H9 (cell line): Measurements from ENCODE around the gene THSD1. TPM values are rescaled to one million over a fixed set of nuclear protein-coding genes. Genes with fewer than 3 reads are reported as not detected.

Experiments
- DNase-seq: peaks from one replicate; pipeline ENCODE4 v3.0.0-alpha.2; 2017
- H2AFZ ChIP-seq: one replicate; pipeline ENCODE4 v1.6.1; 2013; ENCODE audit warnings: mild to moderate bottlenecking, low read length, control low read depth, moderate library complexity
- H2AK5ac ChIP-seq: 2 replicates; pipeline ENCODE4 v1.6.1; 2013; ENCODE audit warnings: low read length, control low read depth, mixed read lengths; ENCODE audit not compliant: insufficient read length
- H2BK120ac ChIP-seq: one replicate; pipeline ENCODE4 v1.6.1; 2013; ENCODE audit warnings: low read depth, mild to moderate bottlenecking, low read length, control low read depth, inconsistent platforms; ENCODE audit not compliant: poor library complexity, severe bottlenecking
- H2BK12ac ChIP-seq: 2 replicates; pipeline ENCODE4 v1.6.1; 2013; ENCODE audit warnings: low read length, control low read depth, mixed read lengths, low read depth; ENCODE audit not compliant: insufficient read length
- H2BK15ac ChIP-seq: 2 replicates; pipeline ENCODE4 v1.6.1; 2013; ENCODE audit warnings: low read depth, low read length, control low read depth
- H2BK20ac ChIP-seq: one replicate; pipeline ENCODE4 v1.6.1; 2013; ENCODE audit warnings: low read depth, mild to moderate bottlenecking, low read length, control low read depth, inconsistent platforms; ENCODE audit not compliant: poor library complexity, severe bottlenecking
- H2BK5ac ChIP-seq: 2 replicates; pipeline ENCODE4 v1.6.1; 2013; ENCODE audit warnings: low read length, control low read depth, mixed read lengths; ENCODE audit not compliant: insufficient read length
- H3K14ac ChIP-seq: 2 replicates; pipeline ENCODE4 v1.6.1; 2013; ENCODE audit warnings: low read length, control low read depth; ENCODE audit not compliant: insufficient read depth
- H3K18ac ChIP-seq: 2 replicates; pipeline ENCODE4 v1.6.1; 2013; ENCODE audit warnings: low read depth, mild to moderate bottlenecking, mixed read lengths, low read length, control low read depth; ENCODE audit not compliant: insufficient read length
- H3K23ac ChIP-seq: 2 replicates; pipeline ENCODE4 v1.6.1; 2013; ENCODE audit warnings: low read length, control low read depth, mixed read lengths, low read depth; ENCODE audit not compliant: insufficient read length
- H3K23me2 ChIP-seq: 2 replicates; pipeline ENCODE4 v1.6.1; 2013; ENCODE audit warnings: low read depth, mild to moderate bottlenecking, mixed read lengths, low read length, control low read depth; ENCODE audit not compliant: insufficient read length, poor library complexity, severe bottlenecking
- H3K27ac ChIP-seq: 2 replicates; pipeline ENCODE4 v1.5.1; 2013; ENCODE audit warnings: low read length, control low read depth, mixed read lengths, low read depth; ENCODE audit not compliant: insufficient read length
- H3K27me3 ChIP-seq: 2 replicates; pipeline ENCODE4 v1.6.1; 2013; ENCODE audit warnings: low read length, control low read depth, inconsistent platforms; ENCODE audit not compliant: insufficient read depth
- H3K4ac ChIP-seq: 2 replicates; pipeline ENCODE4 v1.6.1; 2013; ENCODE audit warnings: low read depth, mild to moderate bottlenecking, control low read depth, inconsistent platforms, low read length, moderate library complexity
- H3K4me1 ChIP-seq: 2 replicates; pipeline ENCODE4 v1.6.1; 2013; ENCODE audit warnings: low read length, control low read depth, inconsistent platforms; ENCODE audit not compliant: insufficient read depth
- H3K4me2 ChIP-seq: 2 replicates; pipeline ENCODE4 v1.6.1; 2013; ENCODE audit warnings: low read length, control low read depth, mixed read lengths; ENCODE audit not compliant: insufficient read length, insufficient read depth
- H3K56ac ChIP-seq: 2 replicates; pipeline ENCODE4 v1.6.1; 2013; ENCODE audit warnings: low read depth, mild to moderate bottlenecking, mixed read lengths, low read length, control low read depth; ENCODE audit not compliant: insufficient read length
- H3K79me1 ChIP-seq: 2 replicates; pipeline ENCODE4 v1.6.1; 2013; ENCODE audit warnings: low read depth, mild to moderate bottlenecking, moderate library complexity, low read length, control low read depth, inconsistent platforms; ENCODE audit not compliant: insufficient read depth, poor library complexity, severe bottlenecking
- H3K79me2 ChIP-seq: 2 replicates; pipeline ENCODE4 v1.6.1; 2013; ENCODE audit warnings: low read length, control low read depth, inconsistent platforms; ENCODE audit not compliant: insufficient read depth
- H3K9ac ChIP-seq: 2 replicates; pipeline ENCODE4 v1.6.1; 2013; ENCODE audit warnings: low read length, control low read depth, mixed read lengths; ENCODE audit not compliant: insufficient read length; ENCODE audit errors: extremely low read depth
- H3K9me3 ChIP-seq: one replicate; pipeline ENCODE4 v1.6.1; 2013; ENCODE audit warnings: low read depth, low read length, inconsistent platforms; ENCODE audit not compliant: control insufficient read depth
- H3T11ph ChIP-seq: one replicate; pipeline ENCODE4 v1.6.1; 2013; ENCODE audit warnings: mild to moderate bottlenecking, low read length, control low read depth, inconsistent platforms
- H4K20me1 ChIP-seq: one replicate; pipeline ENCODE4 v1.6.1; 2013; ENCODE audit not compliant: control insufficient read depth, insufficient read length, insufficient read depth
- H4K5ac ChIP-seq: 2 replicates; pipeline ENCODE4 v1.6.1; 2013; ENCODE audit warnings: low read depth, mild to moderate bottlenecking, mixed read lengths, low read length, control low read depth; ENCODE audit not compliant: insufficient read length
- H4K8ac ChIP-seq: replicated peaks from 2 replicates; pipeline ENCODE4 v1.6.1; 2013; ENCODE audit warnings: low read length, control low read depth, mixed read lengths, low read depth; ENCODE audit not compliant: insufficient read length
- H4K91ac ChIP-seq: 2 replicates; pipeline ENCODE4 v1.6.1; 2013; ENCODE audit warnings: low read depth, mild to moderate bottlenecking, moderate library complexity, mixed read lengths, low read length, control low read depth; ENCODE audit not compliant: insufficient read length
- H3K27ac Mint-ChIP-seq, 3 experiments: 2 replicates in 2 of 3; 3 replicates in 1 of 3; pipeline ENCODE4 v1.8.0; 2020 to 2021; ENCODE audit warnings: mixed read lengths in 3 of 3, mild to moderate bottlenecking in 1 of 3, moderate library complexity in 1 of 3
- H3K27me3 Mint-ChIP-seq: 2 replicates; pipeline ENCODE4 v1.8.0; 2021; ENCODE audit warnings: low read depth, mild to moderate bottlenecking, moderate library complexity, mixed read lengths
- H3K36me3 Mint-ChIP-seq, 3 experiments: 2 replicates in 2 of 3; 3 replicates in 1 of 3; pipeline ENCODE4 v1.8.0; 2020 to 2021; ENCODE audit warnings: low read depth in 3 of 3, mixed read lengths in 3 of 3; ENCODE audit not compliant: insufficient read depth in 1 of 3
- H3K4me1 Mint-ChIP-seq, 2 experiments: 2 replicates each; pipeline ENCODE4 v1.8.0; 2020; ENCODE audit warnings: mixed read lengths in 2 of 2
- H3K4me3 Mint-ChIP-seq, 2 experiments: 2 replicates in 1 of 2; 3 replicates in 1 of 2; pipeline ENCODE4 v1.8.0; 2020 to 2021; ENCODE audit warnings: mild to moderate bottlenecking in 2 of 2, mixed read lengths in 2 of 2, moderate library complexity in 1 of 2
- H3K9me3 Mint-ChIP-seq, 2 experiments: 2 replicates in 1 of 2; 3 replicates in 1 of 2; pipeline ENCODE4 v1.8.0; 2020; ENCODE audit warnings: mild to moderate bottlenecking in 2 of 2, mixed read lengths in 2 of 2, moderate library complexity in 1 of 2
- CTCF ChIP-seq: fragments of 200-600 bp; sonication (generic); conservative IDR thresholded peaks from 3 replicates; pipeline ENCODE4 v1.8.0; 2021; ENCODE audit warnings: antibody characterized with exemption, mild to moderate bottlenecking
- WGBS: extraction: QIAGEN DNeasy Blood & Tissue Kit; methylation state at CpG from one replicate; pipeline ENCODE4 v1.1.7; 2013; ENCODE audit warnings: missing lambda C conversion rate, low lambda C conversion rate, mixed read lengths; ENCODE audit not compliant: insufficient read length; ENCODE audit errors: extremely low coverage; 5-methylcytosine and 5-hydroxymethylcytosine counted together
- total RNA-seq: library from RNA; stranded (reverse); gene quantifications from 2 replicates; pipeline ENCODE4 v1.2.1, GENCODE V29; 2021

Gene THSD1
- total RNA-seq, 1 experiment from 2014 or later, result 0.22 TPM

GRCh38 chr13:52378312-52378711, 27.7 kb downstream of the THSD1 start:
- H3K4me2 ChIP-seq, result no peak overlapping the region
- no peak overlapping the region for H3K27ac Mint-ChIP-seq

More at GRCh38 chr13:52378312-52378711, 27.7 kb downstream of the THSD1 start:
- Mint-ChIP-seq H3K27me3 (no peaks in the 10 kb centered on the region), H3K36me3 (no peaks in the 10 kb centered on the region; a peak in 1 of 7 replicates), H3K4me1 (0 out of 4 replicates have a peak, but pooled peaks cover 0 to 2% of the 10 kb centered on the region in 2 experiments), H3K4me3 (no peak overlapping the region), H3K9me3 (no peaks in the 10 kb centered on the region)
- Histone ChIP-seq H2BK15ac (no peak overlapping the region), H3K9me3 (no peaks in the 10 kb centered on the region), H2BK120ac (no peak overlapping the region), H3K9ac (no peak overlapping the region), H3K27me3 (no peaks in the 10 kb centered on the region), H3K4ac (no peak overlapping the region), H4K8ac (no peak overlapping the region), H2BK5ac (no peak overlapping the region), H4K20me1 (no peaks in the 10 kb centered on the region), H3K23ac (no peak overlapping the region), H2BK20ac (no peak overlapping the region), H3K14ac (no peak overlapping the region), H3K79me1 (no peaks in the 10 kb centered on the region), H2AFZ (no peak overlapping the region), H3K18ac (no peak overlapping the region), H3K4me1 (no peaks in the 10 kb centered on the region), H3T11ph (no peak overlapping the region), H3K23me2 (no peaks in the 10 kb centered on the region), H4K5ac (no peak overlapping the region), H3K79me2 (no peaks in the 10 kb centered on the region), H3K56ac (no peak overlapping the region), H2BK12ac (no peak overlapping the region), H3K27ac (no peak overlapping the region), H2AK5ac (no peak overlapping the region), H4K91ac (no peak overlapping the region)
- no CpG with 5 or more reads among the region's 22 CpGs for WGBS
- TF ChIP-seq CTCF, result no peak
- DNase-seq, result no peak
